ENCODE measurements around the gene ART1.
"Not testable (repeated sequence)": the region's sequence is repeated elsewhere in the genome, so short reads cannot be mapped to it uniquely, and the experiment has no call there.

The ART1 gene

GRCh38 chr11:3644817-3645235 lies at the start of gene ART1:
Gene ART1 (plus strand): TSS chr11:3645128. CDS start chr11:3659214, 14,086 bp downstream.
- DNase-seq, result no peak

GRCh38 chr11:3597743-3598142 lies 47.2 kb upstream of the ART1 start:
- DNase-seq, result not testable (repeated sequence)

- DNase-seq, result not testable (repeated sequence)
Observed at GRCh38 chr11:3600201-3600600, 44.7 kb upstream of the ART1 start.

DNA sequence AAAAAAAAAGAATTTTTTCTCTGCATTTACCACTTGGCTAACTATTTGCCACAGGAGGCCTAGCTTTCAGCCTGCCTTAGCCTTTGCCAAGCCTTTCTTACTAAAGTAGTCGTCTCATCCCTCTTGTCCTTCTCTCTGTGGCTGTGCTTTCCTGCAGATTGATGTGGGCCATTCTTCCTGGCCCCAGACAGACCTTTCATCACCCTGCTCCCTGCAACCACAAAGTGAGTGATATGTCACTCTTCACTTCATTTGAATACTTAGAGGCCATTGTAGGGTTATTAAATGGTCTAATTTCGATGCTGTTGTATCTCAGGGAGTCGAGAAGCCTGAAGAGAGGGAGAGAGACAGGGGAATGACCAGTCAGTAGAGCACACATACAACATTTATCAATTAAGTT lies 40.8 kb upstream of the ART1 start:
- no peak for DNase-seq

- no peak for DNase-seq
Observed at GRCh38 chr11:3605283-3605662, 39.7 kb upstream of the ART1 start.

GRCh38 chr11:3605771-3606203 lies 39.1 kb upstream of the ART1 start:
- DNase-seq, result no peak

DNA sequence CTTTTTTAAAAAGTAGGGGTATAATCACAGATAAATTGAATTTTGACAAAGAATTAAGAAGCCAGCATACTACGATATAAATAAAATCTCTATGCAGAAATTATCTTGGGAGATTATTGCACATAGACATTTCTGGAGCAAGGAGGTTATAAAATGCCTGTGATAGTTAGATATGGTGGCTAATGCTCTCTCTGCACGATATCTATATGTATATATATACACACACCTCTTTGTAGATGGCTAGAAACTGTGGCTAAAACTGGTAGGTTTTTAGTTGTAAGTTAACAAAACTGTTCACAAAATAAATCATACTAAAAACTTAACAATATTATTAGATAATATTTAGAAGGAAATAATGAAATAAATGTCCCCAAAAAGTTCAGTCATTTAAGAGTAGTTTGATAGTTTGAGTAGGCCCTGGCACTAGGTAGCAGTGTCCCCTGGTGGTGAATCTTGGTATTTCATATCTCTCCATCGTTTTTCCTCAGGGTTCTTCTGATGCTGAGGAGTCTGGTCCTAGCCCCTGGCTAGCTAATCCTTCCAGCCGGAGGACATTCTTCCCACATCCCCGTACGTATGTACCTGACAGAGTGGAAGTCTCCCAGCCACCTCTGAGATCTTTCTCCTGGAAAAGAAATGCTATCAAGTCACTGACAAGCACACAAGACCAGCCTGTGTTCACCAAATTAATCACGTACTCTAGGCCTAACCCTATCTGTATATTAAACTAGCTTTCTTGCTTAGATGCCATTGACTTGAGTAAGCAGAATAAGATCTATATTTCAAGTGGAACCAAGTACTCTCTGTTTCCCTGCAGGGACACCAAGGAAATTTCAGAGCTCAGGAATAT lies 35.3 kb upstream of the ART1 start:
- DNase-seq, result peak; percentile 24 to 51 (median 25)

DNA sequence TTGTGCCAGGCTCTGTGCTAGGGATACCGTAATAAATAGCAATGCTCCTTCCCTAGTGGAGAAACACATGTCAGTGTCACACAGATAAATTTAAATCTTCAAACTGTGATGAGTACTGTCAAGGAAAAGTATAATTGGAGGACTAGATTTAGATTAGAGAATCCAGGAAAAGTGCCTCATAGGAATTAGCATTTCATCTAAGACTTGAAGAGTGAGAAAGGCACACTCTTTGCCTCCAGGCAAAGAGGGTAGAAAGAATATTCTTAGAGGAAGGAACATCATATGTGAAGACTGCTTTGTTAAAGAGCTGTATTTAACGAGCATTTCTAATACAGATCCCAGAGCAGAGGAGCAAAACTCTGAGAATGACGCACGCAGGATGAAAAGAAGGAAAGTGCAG lies 34.1 kb upstream of the ART1 start:
- no peak for DNase-seq

GRCh38 chr11:3611976-3612678 lies 32.8 kb upstream of the ART1 start:
- DNase-seq, result no peak

GRCh38 chr11:3613998-3614741 lies 30.8 kb upstream of the ART1 start:
- no peak for DNase-seq

DNA sequence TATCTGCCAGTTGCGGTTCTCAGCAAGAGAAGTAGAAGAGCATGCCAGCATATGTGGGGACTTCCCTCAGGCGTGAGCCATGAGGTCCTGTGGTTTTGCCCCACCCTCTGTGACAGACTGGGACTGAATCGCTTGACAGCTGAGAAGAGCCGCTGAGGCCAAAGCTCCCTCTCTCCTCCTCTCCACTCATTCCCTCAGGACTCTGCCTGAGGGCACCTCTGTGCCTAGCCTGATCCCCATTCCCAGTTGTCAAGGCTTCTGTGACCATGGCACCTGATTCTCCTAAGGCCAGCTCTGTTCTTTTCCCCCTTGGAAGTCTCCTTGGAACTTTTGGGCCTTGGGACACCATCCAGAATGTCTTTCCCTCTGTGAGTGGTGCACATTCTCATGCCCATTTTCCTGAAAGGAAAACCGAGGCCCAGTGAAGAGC lies 30.2 kb upstream of the ART1 start:
- DNase-seq, result no peak

DNA sequence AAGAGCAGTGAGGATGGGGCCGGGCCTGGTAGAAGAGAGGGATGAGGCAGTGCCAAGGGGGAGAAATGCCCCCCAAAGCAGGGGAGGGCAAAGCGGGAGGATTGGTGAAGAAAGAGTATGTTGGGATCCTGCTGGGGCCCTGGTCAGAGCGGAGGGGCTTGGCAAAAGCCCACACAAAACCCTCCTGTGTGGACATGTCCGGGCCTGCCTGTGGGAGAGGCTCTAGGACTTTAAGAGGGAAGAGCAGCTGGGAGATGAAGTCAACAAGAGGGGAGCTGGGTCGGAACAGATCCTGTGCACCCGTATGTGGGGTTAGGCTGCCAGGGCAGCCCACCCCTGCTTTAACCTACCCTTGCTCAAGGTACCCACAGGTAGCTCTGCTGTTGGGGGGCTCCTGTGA lies 28.9 kb upstream of the ART1 start:
- DNase-seq, result no peak

- no peak for DNase-seq
Observed at GRCh38 chr11:3616721-3617460, 28.0 kb upstream of the ART1 start.

DNA sequence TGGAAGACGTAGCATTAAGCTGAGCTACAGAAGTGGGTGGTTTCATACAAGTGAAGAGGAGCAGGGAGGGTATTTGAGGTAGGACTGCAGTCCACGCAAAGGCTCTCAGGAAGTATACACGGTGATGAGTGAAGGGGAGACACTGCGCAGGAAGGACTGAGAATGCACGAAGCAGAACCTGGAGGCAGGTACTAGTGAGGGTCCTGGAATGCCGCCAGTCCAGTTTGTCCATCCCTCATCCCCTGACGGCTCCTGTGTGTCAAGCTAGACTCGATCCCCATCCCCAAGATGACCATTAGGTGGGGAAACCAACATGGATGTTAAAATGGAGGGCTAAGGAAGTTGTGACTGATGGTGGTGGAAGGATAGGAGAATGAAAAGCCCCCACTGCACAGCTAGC lies 26.9 kb upstream of the ART1 start:
- no peak for DNase-seq

DNA sequence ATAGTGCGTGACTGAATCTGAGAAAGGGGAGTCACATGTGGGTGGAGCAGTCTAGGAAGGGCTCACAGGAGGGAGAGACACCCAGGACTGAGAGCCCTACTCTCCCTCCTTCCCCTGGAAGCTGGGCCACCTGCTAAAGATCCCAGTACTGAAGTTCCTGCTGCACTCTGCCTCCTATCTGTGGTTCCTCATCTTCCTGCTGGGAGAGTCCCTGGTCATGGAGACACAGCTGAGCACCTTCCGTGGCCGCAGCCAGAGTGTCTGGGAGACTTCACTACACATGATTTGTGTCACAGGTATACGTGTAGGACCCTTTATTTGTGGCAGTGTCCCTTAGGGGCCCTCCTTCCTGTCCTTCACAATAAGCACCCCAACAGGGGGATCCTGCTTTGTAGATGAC lies 22.4 kb upstream of the ART1 start:
- no peak for DNase-seq

- DNase-seq, result no peak
Observed at GRCh38 chr11:3623121-3623520, 21.8 kb upstream of the ART1 start.

DNA sequence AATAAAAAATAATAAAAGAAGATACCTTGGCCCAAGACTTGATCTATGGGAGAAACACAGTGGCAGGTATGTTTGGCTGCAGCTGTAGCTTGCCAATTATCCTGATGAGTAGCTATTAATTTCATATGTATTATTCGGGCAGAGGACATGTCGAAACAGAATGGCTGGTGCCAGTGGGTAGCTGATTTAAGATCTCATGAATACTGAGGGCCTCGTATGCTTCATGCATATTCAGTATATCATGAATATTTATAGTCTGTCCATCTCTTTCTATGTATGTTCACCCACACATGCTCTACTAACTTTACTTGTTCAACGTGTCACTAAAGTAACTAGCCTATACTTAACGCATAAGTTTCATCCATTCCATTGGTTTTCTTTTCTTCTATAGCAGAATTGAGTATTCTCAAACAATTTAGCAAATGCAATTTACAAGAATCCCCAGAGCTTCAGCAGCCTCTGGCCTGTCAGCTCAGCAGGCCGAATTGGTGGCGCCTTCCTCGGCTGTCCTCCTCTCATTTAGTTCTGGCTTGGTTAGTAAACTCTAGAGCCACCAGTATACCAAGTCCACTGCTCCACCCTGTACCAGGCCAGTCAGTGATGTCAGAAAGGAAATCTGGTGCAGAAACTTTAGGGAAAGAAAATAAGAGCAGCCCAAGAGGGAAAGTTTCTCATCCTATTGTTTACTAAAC lies 21.0 kb upstream of the ART1 start:
- no peak for DNase-seq

- DNase-seq, result no peak
Observed at GRCh38 chr11:3626250-3626960, 18.5 kb upstream of the ART1 start.

DNA sequence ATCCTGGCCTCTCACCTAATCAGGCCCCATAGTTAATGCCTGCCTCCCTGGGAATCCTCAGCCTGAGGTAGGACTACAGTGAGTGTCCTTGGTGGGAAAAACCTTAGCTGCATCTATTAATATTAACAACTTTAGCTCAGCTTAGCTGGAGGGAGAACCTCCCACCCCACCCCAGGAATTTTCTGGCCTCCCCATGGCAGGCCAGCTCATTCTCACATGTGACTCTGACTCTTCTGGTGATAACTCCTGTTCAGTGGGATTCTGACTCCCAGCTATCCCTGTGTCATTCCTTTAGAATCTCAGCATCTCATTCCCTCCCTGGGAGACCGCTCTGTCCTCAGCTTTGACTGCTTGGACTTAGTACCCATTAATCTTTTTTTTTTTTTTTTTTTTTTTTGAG lies 17.6 kb upstream of the ART1 start:
- no peak for DNase-seq

GRCh38 chr11:3631331-3631730 lies 13.6 kb upstream of the ART1 start:
- DNase-seq, result no peak

DNA sequence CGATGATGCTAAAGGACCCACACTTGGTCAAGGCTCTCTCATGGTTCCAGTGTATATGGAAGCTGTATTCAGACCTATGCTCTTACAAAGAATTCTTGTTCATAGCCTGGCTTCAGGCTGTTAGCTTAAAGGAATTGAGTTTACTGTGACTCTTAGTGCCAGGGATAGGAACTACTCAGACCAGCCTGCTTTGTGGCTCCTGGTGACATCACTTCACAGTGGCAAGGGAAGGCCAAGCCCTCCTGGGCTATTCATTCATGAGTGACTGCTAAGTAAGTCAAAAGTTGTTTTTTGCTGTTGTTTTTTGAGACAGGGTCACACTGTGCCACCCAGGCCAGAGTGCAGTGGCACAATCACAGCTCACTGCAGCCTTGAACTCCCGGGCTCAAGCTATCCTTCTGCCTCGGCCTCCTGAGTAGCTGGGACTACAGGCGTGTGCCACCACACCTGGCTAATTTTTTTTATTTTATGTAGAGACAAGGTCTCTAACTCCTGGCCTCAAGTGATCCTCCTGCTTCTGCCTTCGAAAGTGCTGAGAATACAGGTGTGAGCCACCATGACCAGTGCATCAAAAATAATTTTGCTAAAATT lies 12.8 kb upstream of the ART1 start:
- no peak for DNase-seq
